Measurements from ENCODE around the gene TOX3. TPM values are rescaled to one million over a fixed set of nuclear protein-coding genes. Genes with fewer than 3 reads are reported as not detected.

The TOX3 gene
- total and polyA plus RNA-seq, 2 of the 13 experiments (the other 11 are each of a cell fraction or from before 2014, with no cell fraction given): 14.5 to 98.6 TPM

- TF ChIP-seq NFYB (CRISPR knock-in tag; IDR thresholded peaks at IDR 0.05) (peak; percentile 55; the same call in 1 of the 2 replicates), ZMYM4 (CRISPR knock-in tag; IDR thresholded peaks at IDR 0.05) (peak; percentile 61)
These were observed 11.5 kb upstream of the TOX3 start (continued) for GRCh38 chr16:52558448-52558847.

GRCh38 chr16:52557236-52557635, 10.3 kb upstream of the TOX3 start:
- no peaks in the 10 kb centered on the region for H4K20me1 ChIP-seq (ENCODE audit: insufficient read depth, low read length)
- H3K4me2 ChIP-seq (ENCODE audit: low read depth, low read length): peak overlapping the region; percentile 50
- no peaks in the 10 kb centered on the region for H3K27me3 ChIP-seq (ENCODE audit: control insufficient read depth in 1 of 2, insufficient read depth in 2 of 2, low read length in 2 of 2)
- BruUV-seq (replicated peaks): no TSS peak
- no peak for FAIRE-seq
- peaks cover 76% of the 10 kb centered on the region for H3K4me1 ChIP-seq (ENCODE audit: insufficient read depth, low read length)
- H3K27ac ChIP-seq (ENCODE audit: extremely low read length, insufficient read depth, low read length): peak overlapping the region; percentile 6
- peak; percentile 53 for ATAC-seq
- H3K79me2 ChIP-seq (ENCODE audit: insufficient read depth, low read length): no peaks in the 10 kb centered on the region
- ChIA-PET CTCF (ENCODE audit: low intra/inter-chr PET ratio, low total read pairs) (no interaction called here), POLR2A (interaction anchor here (0.7 to 2.5 kb wide), 6 partner anchors 9 to 64 kb away, joined by 3 to 35 read pairs (median 8); partner anchors contain the start of gene TOX3)
- intact Hi-C loops (cut with micrococcal nuclease; ENCODE audit: unreplicated experiment) (no loop called here), in situ Hi-C loops (cut with HindIII; ENCODE audit: extremely low pct_ligation_motif_present, low pct_unique_long_range_greater_than_20kb) (no loop called here)
- no peak overlapping the region for H3K4me3 ChIP-seq (replicated peaks in 1 of 3; ENCODE audit: insufficient read depth in 1 of 3, low read depth in 2 of 3, low read length in 3 of 3)
- no peak overlapping the region for H3K9ac ChIP-seq (ENCODE audit: insufficient read depth, low read depth, low read length)
- 19% methylated on average over 6 of the region's 6 CpGs for WGBS (ENCODE audit: low lambda C conversion rate)
- peak; percentile 64 for DNase-seq (ENCODE audit: low spot score)
- H3K36me3 ChIP-seq (replicated peaks in 1 of 2; ENCODE audit: control insufficient read depth in 1 of 2, insufficient read depth in 2 of 2, low read length in 2 of 2): no peaks in the 10 kb centered on the region
- H2AFZ ChIP-seq (ENCODE audit: low read length): no peak overlapping the region
- no peaks in the 10 kb centered on the region for H3K9me3 ChIP-seq (ENCODE audit: low read length)
- TF ChIP-seq SOX13 (IDR thresholded peaks at IDR 0.05) (no peak), SOX13 (CRISPR knock-in tag; conservative IDR thresholded peaks at IDR 0.05 in 1 of 2, IDR thresholded peaks at IDR 0.05 in 1 of 2) (0 out of 4 replicates have a peak, but pooled peaks of 1 of the 2 experiments have one; percentile 12), ARNT (IDR thresholded peaks at IDR 0.05) (no peak), ZNF205 (CRISPR knock-in tag; IDR thresholded peaks at IDR 0.05) (no peak), ZNF530 (CRISPR knock-in tag; IDR thresholded peaks at IDR 0.05; ENCODE audit: low read depth) (no peak), ARID5B (CRISPR knock-in tag; IDR thresholded peaks at IDR 0.05) (0 out of 2 replicates have a peak, but pooled peaks have one; percentile 41), RARA (CRISPR knock-in tag; IDR thresholded peaks at IDR 0.05) (no peak), ZNF431 (CRISPR knock-in tag; IDR thresholded peaks at IDR 0.05; ENCODE audit: borderline replicate concordance, low read depth) (no peak), POGZ (CRISPR knock-in tag; IDR thresholded peaks at IDR 0.05) (0 out of 2 replicates have a peak, but pooled peaks have one; percentile 13), HNF1A (IDR thresholded peaks at IDR 0.05; ENCODE audit: low read depth) (peak; percentile 75), HNF1A (CRISPR knock-in tag; IDR thresholded peaks at IDR 0.05; ENCODE audit: borderline replicate concordance) (peak; percentile 71; the same call in 1 of the 2 replicates), MED1 (CRISPR knock-in tag; IDR thresholded peaks at IDR 0.05) (no peak), MIXL1 (CRISPR knock-in tag; IDR thresholded peaks at IDR 0.05) (peak; percentile 18; the same call in 1 of the 2 replicates), ZNF891 (CRISPR knock-in tag; IDR thresholded peaks at IDR 0.05) (no peak), DRAP1 (CRISPR knock-in tag; IDR thresholded peaks at IDR 0.05) (peak; percentile 45; the same call in 1 of the 2 replicates)
